ENCODE data around the gene FCHO2.

GRCh38 chr5:72988769-72989168 is 32.9 kb downstream of the FCHO2 start:
- TF ChIP-seq EZH2 (IDR thresholded peaks at IDR 0.05) (no peak), POLR2AphosphoS5 (IDR thresholded peaks at IDR 0.05; ENCODE audit: borderline replicate concordance, low read depth, low read length) (no peak)
